ENCODE data around the gene HPS5. TPM values are rescaled to one million over a fixed set of nuclear protein-coding genes. Genes with fewer than 3 reads are reported as not detected.
"Not testable (repeated sequence)": the region's sequence is repeated elsewhere in the genome, so short reads cannot be mapped to it uniquely, and the experiment has no call there.

Gene HPS5
- total and polyA plus RNA-seq, 2 of the 13 experiments (the other 11 are each of a cell fraction or from before 2014, with no cell fraction given): 6.6 to 25.5 TPM

- H3K9me3 ChIP-seq (ENCODE audit: low read length); POLR2A ChIA-PET; H4K20me1 ChIP-seq (ENCODE audit: insufficient read depth, low read length); H3K9ac ChIP-seq (ENCODE audit: insufficient read depth, low read depth, low read length); H3K27ac ChIP-seq (ENCODE audit: extremely low read length, insufficient read depth, low read length); CTCF ChIA-PET (ENCODE audit: low intra/inter-chr PET ratio, low total read pairs); H3K36me3 ChIP-seq (replicated peaks in 1 of 2; ENCODE audit: control insufficient read depth in 1 of 2, insufficient read depth in 2 of 2, low read length in 2 of 2); in situ Hi-C loops (cut with HindIII; ENCODE audit: extremely low pct_ligation_motif_present, low pct_unique_long_range_greater_than_20kb); H3K4me3 ChIP-seq (replicated peaks in 1 of 3; ENCODE audit: insufficient read depth in 1 of 3, low read depth in 2 of 3, low read length in 3 of 3); H3K4me2 ChIP-seq (ENCODE audit: low read depth, low read length); FAIRE-seq; H3K27me3 ChIP-seq (ENCODE audit: control insufficient read depth in 1 of 2, insufficient read depth in 2 of 2, low read length in 2 of 2); DNase-seq (ENCODE audit: low spot score); H2AFZ ChIP-seq (ENCODE audit: low read length); ATAC-seq; H3K79me2 ChIP-seq (ENCODE audit: insufficient read depth, low read length); intact Hi-C loops (cut with micrococcal nuclease; ENCODE audit: unreplicated experiment); BruUV-seq (replicated peaks): not testable (repeated sequence)
- H3K4me1 ChIP-seq (ENCODE audit: insufficient read depth, low read length): peaks cover 35% of the 10 kb centered on the region
- 70% methylated on average over 9 of the region's 10 CpGs for WGBS (ENCODE audit: low lambda C conversion rate)
- peak; percentile 11; the same call in 1 of the 2 replicates for TF ChIP-seq CEBPB (IDR thresholded peaks at IDR 0.05; ENCODE audit: borderline replicate concordance, low read depth, low read length)
Observed at GRCh38 chr11:18267335-18268133, 54.4 kb downstream of the HPS5 start.

GRCh38 chr11:18265949-18266348 lies 56.0 kb downstream of the HPS5 start, which contains the start of gene SAA1:
TSS of gene SAA1 (plus strand) at chr11:18266264. CDS start at chr11:18266888, 624 bp downstream.
- ChIA-PET CTCF (ENCODE audit: low intra/inter-chr PET ratio, low total read pairs) (no interaction called here), POLR2A (no interaction called here)
- no TSS peak for BruUV-seq (replicated peaks)
- H3K36me3 ChIP-seq (replicated peaks in 1 of 2; ENCODE audit: control insufficient read depth in 1 of 2, insufficient read depth in 2 of 2, low read length in 2 of 2): no peaks in the 10 kb centered on the region
- no peaks in the 10 kb centered on the region for H3K9me3 ChIP-seq (ENCODE audit: low read length)
- H3K4me2 ChIP-seq (ENCODE audit: low read depth, low read length): no peak within 1 kb of the TSS
- DNase-seq (ENCODE audit: low spot score) (no peak), FAIRE-seq (no peak), ATAC-seq (no peak)
- no peaks in the 10 kb centered on the region for H4K20me1 ChIP-seq (ENCODE audit: insufficient read depth, low read length)
- H3K4me1 ChIP-seq (ENCODE audit: insufficient read depth, low read length): peaks cover 45% of the 10 kb centered on the region
- no peak within 1 kb of the TSS for H3K4me3 ChIP-seq (replicated peaks in 1 of 3; ENCODE audit: insufficient read depth in 1 of 3, low read depth in 2 of 3, low read length in 3 of 3)
- TF ChIP-seq CEBPB (IDR thresholded peaks at IDR 0.05; ENCODE audit: borderline replicate concordance, low read depth, low read length) (peak; percentile 26; the same call in 1 of the 2 replicates), FOXA3 (CRISPR knock-in tag; IDR thresholded peaks at IDR 0.05) (no peak)
- H3K79me2 ChIP-seq (ENCODE audit: insufficient read depth, low read length): no peaks in the 10 kb centered on the region
- no peaks in the 10 kb centered on the region for H3K27me3 ChIP-seq (ENCODE audit: control insufficient read depth in 1 of 2, insufficient read depth in 2 of 2, low read length in 2 of 2)
- WGBS (ENCODE audit: low lambda C conversion rate): 45% methylated on average over 5 of the region's 8 CpGs
- no peak within 1 kb of the TSS for H3K9ac ChIP-seq (ENCODE audit: insufficient read depth, low read depth, low read length)
- H3K27ac ChIP-seq (ENCODE audit: extremely low read length, insufficient read depth, low read length): no peak within 1 kb of the TSS
- in situ Hi-C loops (cut with HindIII; ENCODE audit: extremely low pct_ligation_motif_present, low pct_unique_long_range_greater_than_20kb) (no loop called here), intact Hi-C loops (cut with micrococcal nuclease; ENCODE audit: unreplicated experiment) (no loop called here)
- no peak within 1 kb of the TSS for H2AFZ ChIP-seq (ENCODE audit: low read length)
